ENCODE measurements around the gene TGM2.
A peak's percentile ranks its signal among the peaks of the same experiment; 100 is the strongest.

TGM2 gene

DNA sequence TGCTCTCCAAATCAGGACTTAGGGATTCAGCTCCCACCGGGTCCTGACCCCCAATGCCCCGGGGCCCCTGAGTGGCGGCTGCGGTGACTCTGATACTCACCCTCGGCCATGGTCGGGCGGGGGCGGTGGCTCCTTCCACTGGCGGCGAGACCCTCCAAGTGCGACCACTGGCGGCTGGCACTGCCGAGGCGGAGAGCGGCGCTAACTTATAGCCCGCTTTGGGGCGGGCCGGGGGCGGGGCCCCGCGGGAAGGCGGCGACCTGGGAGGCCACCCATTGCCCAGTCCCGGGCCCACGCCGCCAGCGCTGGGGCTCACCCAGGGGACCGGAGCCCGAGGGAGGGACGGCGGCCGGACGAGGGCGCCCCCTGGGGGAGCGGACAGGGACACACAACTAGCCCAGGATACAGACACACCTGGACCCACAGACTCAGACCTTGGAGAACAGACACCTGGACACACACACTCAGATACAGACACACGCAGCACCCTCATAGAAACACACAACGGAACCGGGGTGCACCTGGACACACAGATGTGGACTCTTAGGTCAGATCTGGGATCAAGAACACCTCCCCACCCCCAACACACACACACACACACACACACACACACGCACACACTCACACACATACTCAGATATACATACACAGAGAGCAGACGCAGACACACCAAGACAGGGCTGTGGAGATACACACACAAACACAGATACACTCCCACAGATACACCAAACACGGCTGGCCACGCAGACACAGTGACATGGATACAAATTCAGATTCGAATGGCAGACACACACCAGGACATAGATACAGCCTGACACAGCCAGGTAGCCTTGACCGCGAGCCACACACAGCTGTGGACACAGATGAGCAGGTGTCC, at the start of gene TGM2:
TGM2 (minus strand) TSS at position 182 of the 877 bp plus-strand sequence; CDS start at position 110, 72 bp downstream.
- DNase-seq (ENCODE audit: low read depth), result peak; percentile 64

DNA sequence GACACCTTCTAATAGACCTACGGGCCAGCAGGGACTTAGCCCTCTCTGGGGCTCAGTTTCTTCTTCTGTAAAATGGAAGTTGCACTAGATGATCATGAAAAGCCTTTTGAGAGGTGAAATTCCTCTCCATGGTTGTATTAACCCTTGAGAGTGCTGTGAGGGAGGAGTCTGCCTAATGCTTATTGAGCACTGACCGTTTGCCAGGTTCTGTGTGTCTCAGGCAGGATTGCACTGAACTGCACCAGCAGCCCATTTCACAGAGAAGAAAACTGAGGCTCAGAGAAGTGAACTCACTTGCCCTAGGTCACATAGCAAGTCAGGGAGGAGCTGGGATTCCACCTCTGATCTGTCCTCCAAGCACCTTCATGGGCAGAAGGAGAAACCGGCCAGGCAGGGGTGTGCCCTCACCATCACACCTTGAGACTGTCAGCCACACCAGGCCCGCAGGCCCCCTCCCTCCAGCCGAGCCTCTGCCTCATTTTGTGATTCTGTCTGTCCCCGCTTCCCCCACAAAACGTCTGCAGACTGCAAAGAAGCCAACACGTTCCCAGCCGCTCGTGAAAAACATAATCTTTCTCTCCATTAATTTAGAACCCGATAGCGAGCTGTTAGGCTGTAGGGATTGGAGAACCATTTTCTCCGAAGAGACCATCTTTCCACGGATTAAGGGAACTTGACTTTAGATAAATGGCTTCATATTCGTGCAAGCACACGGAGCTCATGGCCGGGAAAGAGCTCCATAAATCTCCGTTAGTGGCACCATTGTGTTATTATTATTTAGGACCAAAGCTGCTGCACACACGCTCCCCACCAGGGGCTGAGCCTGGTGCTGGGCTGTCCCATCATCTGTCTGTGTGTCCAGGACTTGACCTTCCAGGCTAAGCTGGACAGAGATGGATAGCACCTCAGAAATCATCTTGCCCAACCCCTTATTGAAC, 49.5 kb upstream of the TGM2 start:
- no peak for DNase-seq (ENCODE audit: low read depth)

DNA sequence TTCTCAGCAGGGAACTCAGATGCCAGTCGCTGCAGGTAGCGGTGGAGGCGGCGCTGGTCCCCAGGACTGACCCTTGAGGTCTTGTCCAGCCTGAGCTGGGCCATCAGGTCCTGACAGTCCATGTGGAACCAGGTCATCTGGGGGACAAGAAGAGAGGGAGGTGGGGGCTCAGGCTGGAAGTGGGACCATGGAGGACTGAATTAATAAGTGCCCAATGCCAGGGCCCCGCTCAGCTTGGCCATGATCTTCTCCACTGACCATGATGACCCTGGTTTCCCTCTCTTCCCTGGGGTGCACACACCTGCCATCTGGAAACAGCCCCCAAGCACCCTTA, 48.5 kb upstream of the TGM2 start:
- DNase-seq (ENCODE audit: low read depth), result no peak

DNA sequence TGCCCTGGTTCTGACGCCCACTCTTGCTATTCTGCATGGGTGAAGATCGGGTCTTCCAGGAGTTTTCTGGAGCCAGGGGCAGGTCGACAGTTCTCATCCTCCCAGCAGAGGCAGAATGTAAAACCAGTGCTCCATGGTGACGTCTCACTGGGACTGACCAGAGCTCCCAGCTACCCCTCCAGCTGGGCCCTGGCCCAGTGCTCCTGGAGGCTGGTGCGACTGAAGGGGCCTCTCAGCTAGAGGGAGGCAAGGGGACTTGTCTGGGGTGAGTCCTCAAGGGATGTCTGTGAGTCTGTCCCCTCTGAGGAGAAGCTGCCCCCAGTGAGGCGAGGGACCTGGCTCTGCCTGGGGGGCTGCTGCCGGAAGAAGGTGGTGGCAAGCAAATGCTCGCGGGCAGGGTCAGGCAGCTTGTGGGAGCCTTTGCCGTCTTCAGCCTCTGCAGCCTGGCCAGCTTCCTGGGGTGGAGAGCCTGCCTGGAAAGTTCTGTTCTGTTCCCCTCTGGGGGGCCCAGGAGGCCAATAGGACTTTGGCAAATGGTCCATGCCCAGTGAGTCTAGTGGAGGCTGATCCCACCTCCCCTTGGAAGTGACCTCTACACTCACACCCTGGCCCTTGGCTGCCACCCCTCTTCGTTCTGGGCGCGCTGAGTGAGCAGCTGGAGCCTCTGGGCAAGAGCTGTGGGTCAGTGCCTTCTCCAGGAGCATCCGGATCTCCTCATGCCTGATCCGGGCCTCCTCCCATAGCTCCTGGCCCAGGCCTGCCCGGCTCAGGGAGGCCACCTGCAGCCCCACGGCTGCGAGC, 47.9 kb upstream of the TGM2 start:
- DNase-seq (ENCODE audit: low read depth), result no peak

DNA sequence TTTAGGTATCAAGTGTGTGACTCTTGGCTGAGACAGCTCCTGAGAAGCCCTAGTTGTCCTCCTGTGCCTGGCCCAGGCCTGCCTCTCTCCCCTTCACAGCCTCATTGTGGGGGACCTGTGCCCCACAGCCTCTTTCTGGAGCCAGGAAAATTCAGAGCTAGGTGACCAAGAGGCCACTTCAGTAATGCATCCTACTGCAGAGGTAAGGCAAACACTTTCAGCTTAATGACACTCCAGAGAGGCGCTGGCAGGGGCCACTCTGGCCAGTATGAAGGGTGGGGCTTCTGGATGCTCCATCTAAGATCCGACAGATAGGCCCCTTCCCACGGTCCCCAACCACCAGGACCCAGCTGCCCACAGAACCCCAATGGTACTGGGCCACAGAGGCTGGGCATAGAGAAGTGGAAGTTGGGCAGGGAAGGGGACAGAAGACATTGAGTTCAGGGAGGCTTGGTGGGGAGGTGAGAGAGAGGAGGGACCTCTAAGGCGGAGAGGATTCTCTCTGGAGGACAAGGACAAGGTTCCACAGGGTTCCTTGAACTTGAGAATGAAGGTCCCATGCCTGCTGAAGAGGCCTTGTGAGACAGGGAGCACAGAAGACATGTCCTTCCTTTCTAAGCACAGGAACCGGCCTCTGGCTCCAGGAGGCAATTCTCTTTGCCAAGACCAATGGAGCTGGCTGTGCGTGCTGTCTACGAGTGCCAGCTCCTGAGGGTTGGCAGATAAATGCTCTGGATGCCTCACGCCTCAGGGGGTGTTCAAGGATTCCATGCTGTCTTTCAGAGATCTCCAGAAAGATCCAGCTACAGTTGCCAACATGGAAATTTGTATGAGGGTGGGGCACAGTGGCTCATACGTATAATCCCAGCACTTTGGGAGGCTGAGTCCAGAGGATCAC, 46.4 kb upstream of the TGM2 start:
- peak; percentile 79 for DNase-seq (ENCODE audit: low read depth)

DNA sequence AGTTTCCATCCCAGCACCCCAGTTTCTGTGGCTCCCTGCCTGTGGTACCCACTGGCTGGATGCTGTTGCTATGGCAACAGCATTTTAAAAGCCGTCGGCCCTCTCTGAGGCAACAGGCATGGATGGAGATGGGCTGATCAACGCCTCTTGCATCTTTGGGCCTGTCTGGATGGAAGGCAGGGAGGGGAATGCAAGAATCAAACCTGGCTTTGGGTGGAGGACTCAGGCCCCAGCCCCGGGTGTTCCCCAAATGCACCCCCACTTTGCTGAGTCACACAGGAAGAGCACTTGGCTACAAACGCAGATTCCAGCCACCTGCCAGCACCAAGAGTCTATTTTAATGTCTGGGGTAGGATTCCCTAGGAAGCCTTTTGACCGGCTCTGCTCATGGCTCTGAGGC, 45.7 kb upstream of the TGM2 start:
- no peak for DNase-seq (ENCODE audit: low read depth)

DNA sequence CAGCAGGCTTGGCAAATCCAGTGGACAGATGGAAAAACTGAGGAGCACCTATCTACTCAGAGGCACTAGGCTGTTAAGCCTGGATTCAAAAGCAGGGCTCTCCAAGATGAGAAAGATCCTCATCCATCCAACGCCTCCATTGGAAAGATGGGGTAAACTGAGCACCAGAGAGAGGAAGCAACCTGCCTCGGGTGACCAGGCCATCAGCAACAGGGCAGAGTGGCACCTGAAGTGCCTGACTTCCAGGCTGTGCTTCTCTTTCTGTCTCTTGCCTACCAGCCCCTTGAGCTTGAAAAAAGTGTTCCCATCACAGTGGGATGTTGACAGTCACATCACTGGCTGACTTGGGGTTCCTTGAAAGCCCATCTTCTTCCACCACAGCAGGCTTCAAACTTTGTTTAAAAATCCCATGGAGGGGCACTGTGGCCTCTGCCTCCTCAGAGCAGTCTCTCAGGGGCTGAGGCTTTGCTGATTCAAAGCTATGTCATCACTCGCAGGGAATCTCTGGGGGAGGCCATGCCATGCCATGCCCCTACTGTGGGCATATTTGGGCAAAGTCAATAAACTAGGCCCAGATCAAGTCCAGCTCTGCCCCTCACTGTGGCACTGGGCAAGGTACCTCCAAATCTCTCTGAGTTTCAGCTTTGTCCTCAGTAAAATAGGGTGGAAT, 44.8 kb upstream of the TGM2 start:
- no peak for DNase-seq (ENCODE audit: low read depth)

DNA sequence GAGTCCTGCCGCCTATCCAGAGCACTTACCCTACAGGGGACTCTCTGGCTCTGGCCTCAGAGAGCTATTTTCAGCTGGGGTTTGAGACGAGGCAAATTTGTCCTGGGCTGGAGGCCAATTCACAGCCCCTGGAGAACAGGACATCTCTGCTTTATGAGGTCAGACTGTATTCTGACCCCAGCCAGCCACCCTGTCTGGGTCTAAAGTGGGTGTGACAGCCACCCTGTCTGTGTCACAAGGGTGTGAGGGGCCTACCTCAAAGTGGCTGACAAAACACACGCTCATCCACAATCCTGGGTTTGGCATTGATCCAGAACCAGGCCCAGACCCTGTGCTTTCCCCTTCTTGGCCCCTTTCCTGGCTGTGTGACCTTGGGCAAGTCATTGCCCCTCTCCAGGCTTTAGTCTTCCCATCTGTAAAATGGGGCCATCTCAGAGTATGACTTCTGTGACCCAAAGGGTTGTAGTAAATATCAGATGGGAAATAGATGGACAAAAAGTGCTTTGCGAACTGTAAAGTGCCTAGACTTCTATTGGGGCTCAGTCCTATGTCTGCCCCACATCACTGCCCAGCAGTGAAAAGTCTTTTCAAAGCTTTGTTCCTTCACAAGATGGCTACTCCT, 44.1 kb upstream of the TGM2 start:
- no peak for DNase-seq (ENCODE audit: low read depth)

DNA sequence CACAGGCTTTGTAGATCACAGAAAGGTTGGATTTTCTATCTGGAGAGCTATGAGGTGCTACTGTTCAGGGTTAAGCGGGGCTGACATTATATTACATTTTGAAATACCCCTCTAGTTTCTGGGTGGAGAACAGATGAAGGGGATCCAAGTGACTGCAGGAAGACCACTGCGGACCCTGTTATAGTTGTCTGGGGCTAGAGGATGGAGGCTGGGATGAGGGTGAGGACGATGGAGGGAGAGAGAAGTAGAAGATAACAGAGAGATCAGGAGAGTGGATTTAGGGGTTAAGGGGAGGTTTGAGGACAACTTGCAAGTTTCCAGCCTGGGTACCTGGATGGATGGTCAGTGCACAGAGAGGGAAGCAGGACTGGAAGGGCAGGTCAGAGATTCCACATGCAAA, 43.5 kb upstream of the TGM2 start:
- DNase-seq (ENCODE audit: low read depth), result no peak

DNA sequence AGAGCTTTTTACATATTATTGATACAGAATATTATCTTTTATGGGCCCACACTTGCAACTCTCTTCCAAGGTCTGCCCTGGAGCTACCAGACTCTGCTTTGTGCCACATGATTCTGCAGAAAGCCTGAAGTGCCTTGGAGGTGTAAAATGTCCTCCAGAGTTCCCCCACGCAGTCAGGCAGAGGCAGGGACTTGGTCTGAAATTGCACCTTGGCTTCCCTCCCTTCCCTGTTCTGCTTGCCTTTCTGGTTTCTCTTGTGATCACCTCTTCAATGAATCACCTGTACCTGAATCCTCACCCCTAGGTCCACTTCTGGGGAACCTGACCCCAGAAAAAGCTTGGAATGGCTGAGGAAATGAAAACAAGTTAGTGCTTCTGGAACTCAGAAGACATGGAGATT, 43.0 kb upstream of the TGM2 start:
- no peak for DNase-seq (ENCODE audit: low read depth)

DNA sequence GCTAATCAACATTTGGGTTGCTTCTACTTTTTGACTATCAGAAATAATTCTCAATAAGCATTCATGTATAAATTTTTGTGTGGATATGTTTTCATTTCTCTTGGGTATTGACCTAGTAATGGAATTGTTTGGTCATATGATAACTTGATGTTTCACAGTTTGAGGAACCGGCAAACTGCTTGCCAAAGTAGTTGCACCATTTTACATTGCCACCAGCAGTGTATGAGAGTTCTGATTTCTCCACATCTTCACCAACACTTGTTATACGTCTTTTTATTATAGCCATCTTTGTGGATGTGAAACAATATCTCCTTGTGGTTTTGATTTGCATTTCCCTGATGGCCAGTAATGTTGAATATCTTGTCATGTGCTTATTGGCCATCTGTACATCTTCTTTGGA, 42.6 kb upstream of the TGM2 start:
- DNase-seq (ENCODE audit: low read depth), result peak; percentile 73

DNA sequence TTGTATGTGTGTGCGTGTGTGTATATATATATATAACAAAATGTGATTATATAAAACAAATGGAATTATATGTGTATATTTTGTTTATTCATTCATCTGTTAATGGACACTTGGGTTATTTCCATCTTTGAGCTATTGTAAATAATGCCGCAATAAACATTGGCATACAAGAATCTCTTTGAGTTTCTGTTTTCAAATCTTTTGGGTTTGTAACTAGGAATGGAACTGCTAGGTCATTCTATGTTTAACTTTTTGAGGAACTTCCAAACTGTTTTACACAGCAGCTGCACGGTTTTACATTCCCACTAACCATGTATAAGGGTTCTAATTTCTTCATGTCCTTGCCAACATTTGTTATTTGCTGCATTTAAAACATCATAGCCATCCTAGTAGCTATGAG, 39.9 kb upstream of the TGM2 start:
- DNase-seq (ENCODE audit: low read depth), result peak; percentile 55

DNA sequence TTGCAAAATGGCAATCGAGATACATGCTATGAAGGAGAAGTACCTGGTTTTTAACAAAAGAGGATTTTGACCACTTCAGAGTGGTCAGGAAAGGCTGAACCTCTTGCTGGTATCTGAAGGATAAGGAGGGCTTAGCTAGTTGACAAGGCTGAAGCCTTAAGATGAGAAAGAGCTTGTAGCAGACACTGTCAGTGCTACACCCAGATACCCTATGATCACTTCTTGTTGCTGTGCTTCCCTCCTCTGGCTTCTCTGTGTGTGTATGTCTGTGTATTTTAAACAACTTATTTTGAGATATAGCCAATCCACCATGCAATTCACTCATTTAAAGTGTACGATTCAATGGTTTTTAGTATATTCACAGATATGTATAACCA, 38.9 kb upstream of the TGM2 start:
- DNase-seq (ENCODE audit: low read depth), result no peak

DNA sequence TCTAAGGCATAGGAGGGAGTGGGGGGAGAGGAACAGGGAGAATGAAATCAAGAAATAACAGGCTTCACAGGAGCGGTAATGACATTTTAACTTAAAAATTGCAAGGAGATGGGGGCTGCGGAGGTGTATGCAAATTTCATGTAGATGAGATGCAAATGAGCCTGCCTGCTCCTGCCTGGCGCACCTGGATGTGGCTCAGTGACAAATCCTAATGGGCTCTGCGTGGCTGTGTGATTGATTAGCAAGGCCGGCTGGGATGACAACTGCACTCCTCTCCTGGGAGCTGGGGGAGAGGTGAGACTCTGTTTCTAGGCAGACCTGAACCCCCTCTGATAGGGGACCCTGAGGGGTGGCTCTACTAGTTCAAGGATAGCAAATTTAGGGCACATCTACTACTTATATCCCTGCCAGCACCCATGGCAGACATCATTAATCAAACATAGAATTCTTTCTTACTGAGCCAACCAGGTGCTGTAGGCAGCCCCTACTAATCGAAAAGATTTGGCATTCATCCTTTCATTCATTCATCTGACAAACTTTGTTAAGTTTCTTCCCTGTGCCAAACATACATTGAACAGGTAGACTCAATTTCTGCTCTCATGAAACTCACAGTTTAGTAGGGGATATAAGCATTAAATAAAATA, 38.4 kb upstream of the TGM2 start:
- DNase-seq (ENCODE audit: low read depth), result no peak

DNA sequence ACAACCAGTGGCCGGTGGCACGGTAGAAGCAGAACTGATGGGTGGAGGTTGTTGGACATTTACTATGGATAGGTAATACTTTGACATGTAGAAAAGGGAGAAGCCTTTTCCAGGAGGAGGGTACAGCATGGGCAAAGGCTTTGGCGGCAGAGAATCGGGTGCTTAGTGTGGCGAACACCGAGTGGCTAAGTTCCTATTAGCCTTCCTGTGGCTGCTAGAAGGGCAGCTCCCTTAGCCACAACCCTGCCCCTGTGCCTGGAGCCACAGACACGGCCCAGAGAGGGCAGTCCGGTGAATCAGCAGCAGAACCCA, 37.9 kb upstream of the TGM2 start:
- DNase-seq (ENCODE audit: low read depth), result no peak

DNA sequence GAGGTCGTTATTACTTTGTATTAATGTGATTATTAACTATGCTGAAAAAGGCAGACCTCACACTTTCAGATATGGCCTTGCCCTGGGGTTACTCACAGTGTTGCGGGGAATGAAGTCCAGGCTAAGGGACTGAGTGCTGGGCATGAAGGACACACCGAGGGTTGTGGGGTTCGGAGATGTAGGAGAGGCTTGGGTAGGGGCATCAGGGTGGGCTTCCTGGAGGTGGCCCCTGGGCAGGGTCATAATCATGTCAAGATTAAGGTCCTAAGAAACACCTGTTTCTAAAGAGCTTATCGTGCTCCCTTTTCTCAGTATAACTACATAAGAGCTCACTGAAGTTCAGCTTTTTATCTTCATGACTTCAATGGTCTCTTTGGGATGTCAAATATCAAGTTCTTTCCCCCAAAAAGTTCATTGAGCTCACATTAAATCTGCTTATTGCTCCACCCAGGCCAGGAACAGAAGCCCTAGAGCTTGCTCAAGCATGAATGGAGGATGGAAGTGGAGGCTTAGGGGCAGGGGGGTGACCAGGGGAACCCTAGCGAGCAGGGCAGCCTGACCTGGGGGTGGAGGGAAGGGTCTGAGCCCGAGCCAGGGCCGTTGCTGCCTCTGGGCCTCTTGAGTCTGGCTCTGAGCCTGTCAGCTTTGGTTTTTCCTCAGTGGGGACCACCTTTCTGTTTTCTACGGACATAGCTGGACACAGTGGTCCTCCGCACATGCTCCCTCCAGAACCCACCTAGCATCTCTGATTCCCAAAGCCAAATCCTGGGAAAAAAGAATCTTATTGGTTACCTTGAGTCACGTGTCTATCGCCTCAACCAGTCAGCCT, 37.3 kb upstream of the TGM2 start:
- no peak for DNase-seq (ENCODE audit: low read depth)

DNA sequence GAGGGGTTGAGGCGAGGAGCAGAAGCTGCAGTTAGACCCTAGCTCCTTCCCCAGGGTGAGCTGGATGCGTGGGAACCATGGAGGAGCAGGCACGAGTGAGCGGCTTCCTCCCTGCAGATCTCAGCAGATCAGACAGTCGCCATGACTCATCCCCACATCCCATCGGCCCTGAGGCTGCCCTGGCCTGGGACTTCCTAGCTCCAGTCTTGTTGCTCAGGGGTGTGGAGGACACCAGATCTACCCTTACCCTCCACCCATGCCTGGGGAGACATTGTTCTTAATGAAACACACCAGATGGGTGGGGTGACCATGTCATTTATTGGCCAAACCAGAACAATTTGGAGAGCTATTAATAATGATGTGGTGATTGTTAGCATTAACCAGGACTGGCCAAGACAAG, 36.3 kb upstream of the TGM2 start:
- peak; percentile 40 for DNase-seq (ENCODE audit: low read depth)

DNA sequence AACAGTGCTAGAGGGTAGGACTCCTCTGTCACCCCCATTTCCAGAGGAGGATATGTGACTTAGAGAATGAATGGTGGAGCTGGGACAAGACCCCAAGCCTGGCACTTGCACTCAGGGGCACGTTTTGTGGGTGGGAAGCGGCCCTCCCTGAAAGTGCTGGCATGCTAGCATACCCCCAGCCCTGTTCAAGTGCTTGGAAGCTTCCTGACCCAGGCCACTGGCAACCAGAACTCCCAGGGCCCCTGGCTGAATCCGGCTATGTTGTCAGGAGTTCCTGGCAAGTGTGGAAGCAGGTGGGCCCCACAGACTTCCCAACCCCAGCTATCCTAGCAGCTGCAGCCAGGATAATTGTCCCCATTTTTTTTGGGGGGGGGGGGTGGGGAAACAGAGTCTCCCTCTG, 35.6 kb upstream of the TGM2 start:
- no peak for DNase-seq (ENCODE audit: low read depth)

All from fibroblast of gingiva (primary cell).